GM12878 (cell line): ENCODE measurements around the gene ARHGAP30. TPM values are rescaled to one million over a fixed set of nuclear protein-coding genes. Genes with fewer than 3 reads are reported as not detected.

ENCODE experiments used
- ATAC-seq: fragments of 200-7000 bp; cut with Tn5 transposase; 3 replicates; pipeline ENCODE4 v1.9.1; 2020; ENCODE audit warnings: mild to moderate bottlenecking, moderate library complexity
- BruUV-seq: library from RNA; stranded (reverse); fragments of 400-500 nt; replicated peaks from 2 replicates; lab custom pipeline; 2021; lab: Mats Ljungman, UMichigan
- CTCF ChIA-PET: fragments of 300-600 bp; sonication (Branson Sonifier 250); formaldehyde crosslinking; extraction: SDS; loops from one replicate; lab custom pipeline; 2021; ENCODE audit warnings: inconsistent platforms; lab: Yijun Ruan, JAX
- POLR2A ChIA-PET: fragments of 350-600 bp; formaldehyde crosslinking; extraction: SDS; loops from one replicate; lab custom pipeline; 2021; ENCODE audit warnings: inconsistent platforms; lab: Charles Lee
- RAD21 ChIA-PET: fragments of 300-600 bp; sonication (Branson Sonifier 250); formaldehyde crosslinking; loops from one replicate; lab custom pipeline; 2023; ENCODE audit warnings: antibody characterized with exemption; ENCODE audit not compliant: unreplicated experiment; lab: Charles Lee
- SMC1A ChIA-PET: fragments of 300-600 bp; sonication (Branson Sonifier 250); formaldehyde crosslinking; loops from one replicate; lab custom pipeline; 2023; ENCODE audit not compliant: unreplicated experiment, uncharacterized antibody; lab: Charles Lee
- DNase-seq: peaks from one replicate; pipeline ENCODE4 v3.0.0-alpha.2; 2011; ENCODE audit warnings: low read depth, low spot score
- FAIRE-seq: peaks from 3 replicates; lab custom pipeline; 2011; peaks lifted over from hg19 to GRCh38; lab: Jason Lieb, UNC
- H2AFZ ChIP-seq: 2 replicates; pipeline ENCODE4 v1.6.0; 2011; ENCODE audit warnings: low read depth, low read length, control low read depth; ENCODE audit not compliant: control insufficient read depth
- H3K27ac ChIP-seq: 2 replicates; pipeline ENCODE4 v1.5.1; 2011; ENCODE audit warnings: control low read depth; ENCODE audit not compliant: control insufficient read depth, insufficient read depth
- H3K27me3 ChIP-seq, 2 experiments: replicated peaks in 1 of 2; 2 replicates each; pipeline versions ENCODE4 v1.6.0 to v1.6.1; 2011; ENCODE audit warnings: low read length in 1 of 2; ENCODE audit not compliant: control insufficient read depth in 2 of 2, insufficient read depth in 2 of 2
- H3K36me3 ChIP-seq, 2 experiments: 2 replicates each; pipeline ENCODE4 v1.5.1; 2011; ENCODE audit warnings: low read length in 1 of 2; ENCODE audit not compliant: control insufficient read depth in 2 of 2, insufficient read depth in 2 of 2
- H3K4me1 ChIP-seq: 2 replicates; pipeline ENCODE4 v1.6.1; 2011; ENCODE audit warnings: mild to moderate bottlenecking, low read length, moderate library complexity, mixed read lengths; ENCODE audit not compliant: control insufficient read depth, insufficient read depth
- H3K4me2 ChIP-seq: 2 replicates; pipeline ENCODE4 v1.6.0; 2011; ENCODE audit warnings: control low read depth; ENCODE audit not compliant: control insufficient read depth, insufficient read depth
- H3K4me3 ChIP-seq: fragments of 200-600 bp; sonication (generic); 2 replicates; pipeline ENCODE4 v1.5.1; 2016
- H3K79me2 ChIP-seq: 2 replicates; pipeline ENCODE4 v1.6.0; 2011; ENCODE audit warnings: low read length; ENCODE audit not compliant: control insufficient read depth, insufficient read depth
- H3K9ac ChIP-seq: 2 replicates; pipeline ENCODE4 v1.8.0; 2011; ENCODE audit warnings: low read length, control low read depth, mixed read lengths; ENCODE audit not compliant: control insufficient read depth, insufficient read depth
- H3K9me3 ChIP-seq: replicated peaks from 3 replicates; pipeline ENCODE4 v1.5.1; 2011; ENCODE audit warnings: mild to moderate bottlenecking, low read length; ENCODE audit not compliant: control insufficient read depth, insufficient read depth
- H4K20me1 ChIP-seq: 2 replicates; pipeline ENCODE4 v1.6.0; 2011; ENCODE audit not compliant: control insufficient read depth, insufficient read depth
- BCL11A ChIP-seq: IDR thresholded peaks from 2 replicates; pipeline ENCODE4 v1.6.1; 2011; ENCODE audit warnings: low read depth, low read length
- CEBPZ ChIP-seq: fragments of 150-350 bp; IDR thresholded peaks from 2 replicates; pipeline ENCODE4 v1.6.1; 2016; ENCODE audit warnings: low read depth, low read length
- EP300 ChIP-seq, 2 experiments: fragments of 150-350 bp in 1 of 2; IDR thresholded peaks; 2 replicates each; pipeline ENCODE4 v1.6.1; 2011 to 2012; ENCODE audit warnings: low read depth in 2 of 2, low read length in 2 of 2, borderline replicate concordance in 1 of 2, improper control_type of control experiment in 1 of 2, inconsistent platforms in 1 of 2; ENCODE audit not compliant: control insufficient read depth in 1 of 2
- IKZF2 ChIP-seq, 2 experiments: fragments of 450-650 bp; IDR thresholded peaks; 2 replicates each; pipeline ENCODE4 v1.6.1; 2017; ENCODE audit warnings: mild to moderate bottlenecking in 2 of 2, moderate library complexity in 2 of 2
- MTA2 ChIP-seq: fragments of 450-650 bp; IDR thresholded peaks from 2 replicates; pipeline ENCODE4 v1.6.1; 2016; ENCODE audit warnings: low read depth, mild to moderate bottlenecking, moderate library complexity
- SKIL ChIP-seq: fragments of 450-650 bp; IDR thresholded peaks from 2 replicates; pipeline ENCODE4 v1.6.1; 2017; ENCODE audit warnings: mild to moderate bottlenecking, low read depth, inconsistent platforms; ENCODE audit not compliant: poor library complexity, severe bottlenecking
- TBL1XR1 ChIP-seq: IDR thresholded peaks from 2 replicates; pipeline ENCODE4 v1.6.1; 2012; ENCODE audit warnings: low read depth, low read length, improper control_type of control experiment
- ZBTB11 ChIP-seq: fragments of 450-650 bp; formaldehyde crosslinking; IDR thresholded peaks from 2 replicates; pipeline ENCODE4 v1.5.0; 2022; ENCODE audit warnings: mild to moderate bottlenecking, missing genetic modification characterization
- ZNF622 ChIP-seq: fragments of 450-650 bp; IDR thresholded peaks from 2 replicates; pipeline ENCODE4 v1.6.1; 2017; ENCODE audit warnings: mild to moderate bottlenecking, inconsistent platforms
- WGBS: methylation state at CpG from one replicate; pipeline ENCODE4 v1.1.6; 2016; ENCODE audit warnings: low lambda C conversion rate; ENCODE audit not compliant: insufficient replicate concordance, insufficient coverage; ENCODE audit errors: missing lambda C conversion rate; 5-methylcytosine and 5-hydroxymethylcytosine counted together
- in situ Hi-C: fragments of 300-500 bp; cut with MboI; formaldehyde crosslinking; loops from 9 replicates; pipeline ENCODE4 v1.14.3; 2018; ENCODE audit warnings: mixed read lengths
- intact Hi-C: fragments of 100-400 bp; cut with micrococcal nuclease; formaldehyde crosslinking; loops from one replicate; pipeline ENCODE4 v1.14.2; 2022; ENCODE audit not compliant: unreplicated experiment
- polyA plus RNA-seq, 11 experiments: library from polyadenylated mRNA; depleted of rRNA in 4 of 11; unstranded in 6 of 11; stranded (reverse) in 5 of 11; fragments of >200 nt; fragmentation: Nextera tagmentation in 4 of 11; fragmentation: Illumina TruSeq in 1 of 11; extraction: Ambion mirVana in 4 of 11; extraction: Trizol in 1 of 11; gene quantifications; 1 replicate in 1 of 11; 2 replicates in 10 of 11; pipeline versions ENCODE4 v1.2.1 to v1.2.3, GENCODE V29; 2011 to 2016; ENCODE audit warnings: inconsistent platforms in 2 of 11, missing spikeins in 2 of 11, low read depth in 1 of 11
- total RNA-seq, 4 experiments: library from RNA; depleted of rRNA in 3 of 4; stranded (reverse); fragments of >200 nt in 3 of 4; fragmentation: Illumina TruSeq in 1 of 4; extraction: Trizol in 1 of 4; gene quantifications; 2 replicates each; pipeline versions ENCODE4 v1.2.1 to v1.2.3, GENCODE V29; 2013 to 2021

The ARHGAP30 gene
- total and polyA plus RNA-seq, 10 of the 15 experiments (the other 5 are each of a cell fraction or from before 2014, with no cell fraction given) = 12.9 to 143 (median 76.3) TPM

- TF ChIP-seq CEBPZ (no peak), ZNF622 (no peak), IKZF2 (IDR thresholded peaks at IDR 0.05) (no peak)
Measured at GRCh38 chr1:161081519-161081918, 11.8 kb upstream of the ARHGAP30 start (continued).

DNA sequence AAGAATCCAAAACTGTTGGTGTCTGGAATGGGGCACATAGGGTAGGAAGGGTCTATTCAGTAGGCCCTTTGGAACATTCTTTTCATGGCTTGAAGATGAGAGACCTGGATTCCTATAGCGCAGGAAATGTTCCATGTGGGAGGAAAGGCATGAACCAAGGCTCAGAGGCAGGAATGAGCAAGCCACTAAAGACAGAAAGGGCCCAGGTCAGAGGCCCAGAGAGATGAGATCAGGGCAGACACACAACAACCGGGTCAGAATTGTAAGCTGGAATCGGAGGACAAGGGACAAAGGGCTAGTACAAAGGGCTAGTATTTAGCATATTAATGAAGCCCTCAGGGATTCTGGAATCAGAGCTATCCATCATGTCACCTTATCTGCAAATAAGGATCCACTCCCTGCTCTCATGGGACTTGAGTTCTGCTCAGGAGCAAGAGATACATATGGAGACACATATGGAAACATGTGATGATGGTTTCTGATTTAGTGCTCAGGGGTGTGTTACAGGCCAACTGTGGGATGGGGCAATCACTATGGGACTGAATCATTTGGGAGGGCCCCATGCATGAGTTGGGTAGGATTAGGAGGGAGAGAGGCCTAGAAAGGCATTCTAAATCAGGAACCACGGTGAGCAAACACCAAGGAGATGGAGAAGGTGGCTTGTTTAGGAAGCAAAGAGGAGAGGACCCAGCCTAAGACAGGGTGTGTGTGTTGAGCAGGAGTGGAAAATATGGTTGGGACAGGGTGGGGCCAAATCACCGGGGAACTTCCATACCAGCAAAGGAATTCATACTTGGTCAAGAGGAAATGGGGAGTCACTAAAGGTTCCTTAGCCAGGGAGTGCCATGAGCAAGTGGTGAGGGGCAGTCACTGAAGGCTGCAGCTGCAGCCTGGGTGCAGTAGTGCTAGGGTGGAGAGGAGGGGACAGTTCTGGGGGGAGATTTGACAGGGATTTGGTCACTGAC is 11.0 kb upstream of the ARHGAP30 start:
- no peaks in the 10 kb centered on the region for H3K79me2 ChIP-seq
- H3K4me3 ChIP-seq = no peak overlapping the region
- FAIRE-seq (no peak), ATAC-seq (no peak), DNase-seq (no peak)
- no peaks in the 10 kb centered on the region for H3K27me3 ChIP-seq
- no peak overlapping the region for H3K4me2 ChIP-seq
- no TSS peak for BruUV-seq
- ChIA-PET SMC1A (interaction anchor here (1.1 to 2.3 kb wide), 2 partner anchors 10 kb away, joined by 4 to 11 read pairs; no protein-coding TSS in a partner anchor), RAD21 (no interaction called here), POLR2A (no interaction called here), CTCF (interaction anchor here (2.5 kb wide), 1 partner anchor 10 kb away, joined by 11 read pairs; the partner anchor contains the start of gene ARHGAP30)
- H3K9ac ChIP-seq = no peak overlapping the region
- intact Hi-C loops (no loop called here), in situ Hi-C loops (no loop called here)
- H3K27ac ChIP-seq = no peak overlapping the region
- no peaks in the 10 kb centered on the region for H4K20me1 ChIP-seq
- no peaks in the 10 kb centered on the region for H3K9me3 ChIP-seq
- WGBS = 55% methylated on average over 5 of the region's 5 CpGs
- no peaks in the 10 kb centered on the region; the same call in 1 of the 2 replicates for H3K4me1 ChIP-seq
- no peaks in the 10 kb centered on the region for H3K36me3 ChIP-seq
- no peak overlapping the region for H2AFZ ChIP-seq
- TF ChIP-seq MTA2 (no peak), SKIL (no peak), TBL1XR1 (no peak), BCL11A (no peak), ZBTB11 (CRISPR knock-in tag) (no peak), EP300 (IDR thresholded peaks at IDR 0.05; ENCODE audit: borderline replicate concordance in 1 of 2, control insufficient read depth in 1 of 2, low read depth in 2 of 2, low read length in 2 of 2) (no peak)
